ENCODE data around the gene SECISBP2. TPM values are rescaled to one million over a fixed set of nuclear protein-coding genes. Genes with fewer than 3 reads are reported as not detected.
A peak's percentile ranks its signal among the peaks of the same experiment; 100 is the strongest.

Gene SECISBP2
- total RNA-seq, 4 donors from 2014 or later, result 77.1 to 110 (median 90.6) TPM

- DNase-seq, result no peak
- 58% methylated on average over 3 of the region's 3 CpGs for WGBS, 2 donors
- no peaks in the 10 kb centered on the region for H3K9me3 ChIP-seq
- peak overlapping the region; percentile 43 to 69 (median 54) for H3K27ac ChIP-seq
- H3K4me1 ChIP-seq, result peaks cover 15 to 33% of the 10 kb centered on the region in 2 donors
- peaks cover 71 to 77% of the 10 kb centered on the region in 2 donors for H3K36me3 ChIP-seq
- no peak overlapping the region for H3K4me3 ChIP-seq (replicated peaks in 1 of 3)
- intact Hi-C loops (cut with DNase I), result no loop called here
- TF ChIP-seq POLR2A (IDR thresholded peaks at IDR 0.05), result no peak
- TF ChIP-seq, protein P1, sequence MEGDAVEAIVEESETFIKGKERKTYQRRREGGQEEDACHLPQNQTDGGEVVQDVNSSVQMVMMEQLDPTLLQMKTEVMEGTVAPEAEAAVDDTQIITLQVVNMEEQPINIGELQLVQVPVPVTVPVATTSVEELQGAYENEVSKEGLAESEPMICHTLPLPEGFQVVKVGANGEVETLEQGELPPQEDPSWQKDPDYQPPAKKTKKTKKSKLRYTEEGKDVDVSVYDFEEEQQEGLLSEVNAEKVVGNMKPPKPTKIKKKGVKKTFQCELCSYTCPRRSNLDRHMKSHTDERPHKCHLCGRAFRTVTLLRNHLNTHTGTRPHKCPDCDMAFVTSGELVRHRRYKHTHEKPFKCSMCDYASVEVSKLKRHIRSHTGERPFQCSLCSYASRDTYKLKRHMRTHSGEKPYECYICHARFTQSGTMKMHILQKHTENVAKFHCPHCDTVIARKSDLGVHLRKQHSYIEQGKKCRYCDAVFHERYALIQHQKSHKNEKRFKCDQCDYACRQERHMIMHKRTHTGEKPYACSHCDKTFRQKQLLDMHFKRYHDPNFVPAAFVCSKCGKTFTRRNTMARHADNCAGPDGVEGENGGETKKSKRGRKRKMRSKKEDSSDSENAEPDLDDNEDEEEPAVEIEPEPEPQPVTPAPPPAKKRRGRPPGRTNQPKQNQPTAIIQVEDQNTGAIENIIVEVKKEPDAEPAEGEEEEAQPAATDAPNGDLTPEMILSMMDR (IDR thresholded peaks at IDR 0.05), result no peak
- no peaks in the 10 kb centered on the region for H3K27me3 ChIP-seq
Observed at GRCh38 chr9:89352451-89352850, 34.2 kb downstream of the SECISBP2 start.

DNA sequence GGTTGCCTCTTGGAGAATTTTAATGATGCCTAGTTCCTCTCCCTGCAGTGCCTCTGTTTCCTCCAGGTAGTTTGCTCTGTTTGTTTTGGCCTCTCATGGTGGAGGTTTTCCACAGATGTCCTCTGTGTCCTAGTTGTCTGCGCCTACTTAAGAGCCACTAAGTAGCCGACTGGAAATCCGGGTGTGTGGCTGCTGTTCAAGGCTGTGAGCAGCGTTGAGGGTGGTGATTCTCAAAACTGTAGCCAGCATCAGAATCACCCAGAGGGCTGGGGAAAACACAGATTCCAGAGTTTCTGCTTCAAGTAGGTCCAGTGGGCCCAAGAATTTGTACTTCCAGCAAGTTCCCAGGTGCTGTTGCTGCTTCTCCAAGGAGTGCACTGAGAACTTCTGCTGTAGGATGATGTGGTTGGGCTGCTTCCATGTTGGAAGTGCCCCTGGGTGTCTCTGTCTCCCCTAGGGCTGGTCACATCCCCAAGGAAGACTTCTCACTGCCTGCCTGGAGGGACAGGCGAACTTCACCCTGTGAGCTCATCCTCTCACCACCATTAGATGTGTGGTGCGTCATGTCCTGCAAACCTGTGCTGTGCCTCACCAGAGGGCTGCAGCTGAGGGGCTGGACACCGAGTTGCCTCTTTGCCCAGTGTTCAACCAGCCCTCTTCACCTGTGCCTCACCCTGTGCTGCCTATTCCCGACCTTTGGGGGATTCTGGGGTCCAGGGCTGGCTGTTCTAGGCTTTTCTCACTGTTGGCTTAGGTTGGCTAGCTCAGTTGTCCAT, 34.8 kb downstream of the SECISBP2 start:
- TF ChIP-seq POLR2A (IDR thresholded peaks at IDR 0.05), result no peak
- TF ChIP-seq, protein P1 (IDR thresholded peaks at IDR 0.05), result no peak
- H3K9me3 ChIP-seq, result no peaks in the 10 kb centered on the region
- peaks cover 20 to 40% of the 10 kb centered on the region in 2 donors for H3K4me1 ChIP-seq
- H3K27ac ChIP-seq, result peak overlapping the region; percentile 43 to 69 (median 54)
- DNase-seq, result peak; percentile 49 to 66
- peaks cover 70 to 76% of the 10 kb centered on the region in 2 donors for H3K36me3 ChIP-seq
- intact Hi-C loops (cut with DNase I), result no loop called here
- no peak overlapping the region for H3K4me3 ChIP-seq (replicated peaks in 1 of 3)
- no peaks in the 10 kb centered on the region for H3K27me3 ChIP-seq
- 73 to 82% methylated on average over 8 of the region's 8 CpGs for WGBS, 2 donors

GRCh38 chr9:89353989-89354388, 35.7 kb downstream of the SECISBP2 start:
- intact Hi-C loops (cut with DNase I), result no loop called here
- Histone ChIP-seq H3K4me1 (peaks cover 29 to 49% of the 10 kb centered on the region in 2 donors), H3K9me3 (no peaks in the 10 kb centered on the region), H3K36me3 (peaks cover 66 to 74% of the 10 kb centered on the region in 2 donors), H3K27ac (peak overlapping the region; percentile 10 to 69 (median 54)), H3K27me3 (no peaks in the 10 kb centered on the region), H3K4me3 (replicated peaks in 1 of 3) (no peak overlapping the region)
- peak; percentile 67 to 78 for DNase-seq
- TF ChIP-seq, protein P1 (IDR thresholded peaks at IDR 0.05), result peak in 4 of 6 experiments; percentile 25 to 50 (median 34)
- no peak for TF ChIP-seq POLR2A (IDR thresholded peaks at IDR 0.05)
- 61 to 75% methylated on average over 3 of the region's 3 CpGs for WGBS, 2 donors

DNA sequence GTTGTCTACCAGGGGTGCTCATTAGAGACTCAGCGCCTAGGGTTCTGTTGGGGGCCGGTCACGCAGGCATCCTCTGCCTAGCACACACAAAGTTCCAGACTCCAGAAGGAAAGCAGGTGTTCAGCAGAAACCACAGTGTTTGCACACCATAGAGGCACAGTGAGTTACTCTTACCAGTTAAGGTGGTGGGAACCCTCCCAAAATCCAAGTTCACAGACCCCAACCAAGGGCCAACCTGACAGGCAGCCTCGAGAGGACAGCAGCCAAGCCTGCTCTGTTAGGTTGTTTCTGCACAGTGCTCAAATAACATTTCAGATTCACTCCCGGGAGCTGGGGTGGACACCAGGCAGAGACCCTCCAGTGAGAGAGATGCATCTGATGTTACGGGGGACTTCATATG, 36.2 kb downstream of the SECISBP2 start:
- H3K36me3 ChIP-seq, result peaks cover 62 to 70% of the 10 kb centered on the region in 2 donors
- peak overlapping the region; percentile 5 to 69 (median 54) for H3K27ac ChIP-seq
- H3K9me3 ChIP-seq, result no peaks in the 10 kb centered on the region
- TF ChIP-seq, protein P1 (IDR thresholded peaks at IDR 0.05), result no peak
- TF ChIP-seq POLR2A (IDR thresholded peaks at IDR 0.05), result no peak
- no peak overlapping the region for H3K4me3 ChIP-seq (replicated peaks in 1 of 3)
- no peak for DNase-seq
- 92 to 100% methylated on average over 6 of the region's 6 CpGs for WGBS, 2 donors
- intact Hi-C loops (cut with DNase I), result no loop called here
- H3K27me3 ChIP-seq, result no peaks in the 10 kb centered on the region
- peaks cover 33 to 54% of the 10 kb centered on the region in 2 donors for H3K4me1 ChIP-seq

GRCh38 chr9:89356782-89357181, 38.5 kb downstream of the SECISBP2 start:
- Histone ChIP-seq H3K4me1 (peaks cover 45 to 64% of the 10 kb centered on the region in 2 donors), H3K27me3 (no peaks in the 10 kb centered on the region), H3K27ac (peak overlapping the region in 2 of 3 donors; percentile 49 to 89), H3K36me3 (peaks cover 43 to 58% of the 10 kb centered on the region in 2 donors), H3K9me3 (no peaks in the 10 kb centered on the region), H3K4me3 (replicated peaks in 1 of 3) (no peak overlapping the region)
- intact Hi-C loops (cut with DNase I), result no loop called here
- WGBS, 2 donors, result 95 to 96% methylated on average over 2 of the region's 2 CpGs
- DNase-seq, result no peak
- TF ChIP-seq, protein P1 (IDR thresholded peaks at IDR 0.05), result no peak
- no peak for TF ChIP-seq POLR2A (IDR thresholded peaks at IDR 0.05)
